ENCODE measurements around the gene WWOX. TPM values are rescaled to one million over a fixed set of nuclear protein-coding genes. Genes with fewer than 3 reads are reported as not detected.

Gene WWOX
- total RNA-seq, 4 donors from 2014 or later: 135 to 209 (median 159) TPM

GRCh38 chr16:78815713-78816112, 716.3 kb downstream of the WWOX start:
- no peaks in the 10 kb centered on the region for H3K27me3 ChIP-seq
- peaks cover 25 to 31% of the 10 kb centered on the region in 2 donors for H3K4me1 ChIP-seq
- H3K27ac ChIP-seq: peak overlapping the region in 2 of 3 donors; percentile 51 to 58
- DNase-seq: peak in 1 of 2 donors; percentile 4
- TF ChIP-seq CTCF (IDR thresholded peaks at IDR 0.05) (no peak), POLR2A (IDR thresholded peaks at IDR 0.05) (no peak)
- no peaks in the 10 kb centered on the region for H3K36me3 ChIP-seq
- no peaks in the 10 kb centered on the region for H3K9me3 ChIP-seq
- no peak overlapping the region for H3K4me3 ChIP-seq (replicated peaks in 1 of 3)
- intact Hi-C loops (cut with DNase I): no loop called here
- 52 to 54% methylated on average over 2 of the region's 2 CpGs for WGBS, 2 donors

- H3K4me3 ChIP-seq (replicated peaks in 1 of 3): no peak overlapping the region
- no peaks in the 10 kb centered on the region for H3K9me3 ChIP-seq
- DNase-seq: peak; percentile 5 to 24
- intact Hi-C loops (cut with DNase I): no loop called here
- 42 to 47% methylated on average over 2 of the region's 2 CpGs for WGBS, 2 donors
- H3K36me3 ChIP-seq: no peaks in the 10 kb centered on the region
- no peaks in the 10 kb centered on the region for H3K27me3 ChIP-seq
- TF ChIP-seq CTCF (IDR thresholded peaks at IDR 0.05) (no peak), POLR2A (IDR thresholded peaks at IDR 0.05) (no peak)
- peaks cover 25 to 31% of the 10 kb centered on the region in 2 donors for H3K4me1 ChIP-seq
- peak overlapping the region in 2 of 3 donors; percentile 51 to 58 for H3K27ac ChIP-seq
These were observed 717.2 kb downstream of the WWOX start for GRCh38 chr16:78816499-78817195.

- H3K4me3 ChIP-seq (replicated peaks in 1 of 3): no peak overlapping the region
- H3K27ac ChIP-seq: peak overlapping the region in 2 of 3 donors; percentile 51 to 58
- WGBS, 2 donors: 39 to 62% methylated on average over 6 of the region's 6 CpGs
- no peaks in the 10 kb centered on the region for H3K9me3 ChIP-seq
- H3K36me3 ChIP-seq: no peaks in the 10 kb centered on the region
- no peak for TF ChIP-seq POLR2A (IDR thresholded peaks at IDR 0.05)
- TF ChIP-seq CTCF (IDR thresholded peaks at IDR 0.05): no peak
- DNase-seq: peak in 1 of 2 donors; percentile 5
- H3K4me1 ChIP-seq: peaks cover 25 to 31% of the 10 kb centered on the region in 2 donors
- intact Hi-C loops (cut with DNase I): no loop called here
- no peaks in the 10 kb centered on the region for H3K27me3 ChIP-seq
These were observed 717.8 kb downstream of the WWOX start for GRCh38 chr16:78817200-78817739.

GRCh38 chr16:78821335-78821734, 721.9 kb downstream of the WWOX start:
- Histone ChIP-seq H3K27ac (no peak overlapping the region), H3K9me3 (no peaks in the 10 kb centered on the region), H3K36me3 (no peaks in the 10 kb centered on the region), H3K4me3 (replicated peaks in 1 of 3) (no peak overlapping the region), H3K4me1 (peaks cover 19 to 21% of the 10 kb centered on the region in 2 donors), H3K27me3 (no peaks in the 10 kb centered on the region)
- no peak for DNase-seq
- TF ChIP-seq POLR2A (IDR thresholded peaks at IDR 0.05) (no peak), CTCF (IDR thresholded peaks at IDR 0.05) (no peak)
- intact Hi-C loops (cut with DNase I): no loop called here
- 31 to 51% methylated on average over 3 of the region's 3 CpGs for WGBS, 2 donors

GRCh38 chr16:78822509-78822908, 723.1 kb downstream of the WWOX start:
- H3K36me3 ChIP-seq: no peaks in the 10 kb centered on the region
- H3K4me1 ChIP-seq: peaks cover 7 to 9% of the 10 kb centered on the region in 2 donors
- H3K4me3 ChIP-seq (replicated peaks in 1 of 3): no peak overlapping the region
- intact Hi-C loops (cut with DNase I): no loop called here
- no peaks in the 10 kb centered on the region for H3K9me3 ChIP-seq
- TF ChIP-seq CTCF (IDR thresholded peaks at IDR 0.05) (no peak), POLR2A (IDR thresholded peaks at IDR 0.05) (no peak)
- 98% methylated on average over 2 of the region's 2 CpGs for WGBS, 2 donors
- no peak overlapping the region for H3K27ac ChIP-seq
- H3K27me3 ChIP-seq: no peaks in the 10 kb centered on the region
- no peak for DNase-seq

Data from thyroid gland (tissue), 4 donors.